D341Med (cell line): ENCODE results near the gene BICDL1.

Source experiments
- DNase-seq: peaks from one replicate; pipeline ENCODE4 v3.0.0; 2012; ENCODE audit warnings: low spot score

Gene BICDL1

GRCh38 chr12:120130011-120130410, 141.0 kb downstream of the BICDL1 start:
- no peak for DNase-seq

- DNase-seq = no peak
These were observed 142.1 kb downstream of the BICDL1 start for GRCh38 chr12:120131116-120131515.

GRCh38 chr12:120132054-120132836, 143.2 kb downstream of the BICDL1 start:
- no peak for DNase-seq

- DNase-seq = no peak
These were observed 143.9 kb downstream of the BICDL1 start for GRCh38 chr12:120132863-120133385.

- no peak for DNase-seq
These were observed 145.4 kb downstream of the BICDL1 start for GRCh38 chr12:120134307-120134980.

- no peak for DNase-seq
These were observed 147.2 kb downstream of the BICDL1 start for GRCh38 chr12:120136093-120136770.

- DNase-seq = no peak
These were observed 148.8 kb downstream of the BICDL1 start for GRCh38 chr12:120137833-120138232.

- DNase-seq = no peak
These were observed 149.3 kb downstream of the BICDL1 start for GRCh38 chr12:120138366-120138765.

- DNase-seq = no peak
These were observed 150.9 kb downstream of the BICDL1 start for GRCh38 chr12:120139958-120140357.

GRCh38 chr12:120140603-120141002, 151.6 kb downstream of the BICDL1 start:
- DNase-seq = no peak

GRCh38 chr12:120141336-120141735, 152.3 kb downstream of the BICDL1 start:
- no peak for DNase-seq

GRCh38 chr12:120142231-120142877, 153.3 kb downstream of the BICDL1 start:
- no peak for DNase-seq
